LNCaP clone FGC (cell line): ENCODE data around the gene CEBPB.

Source experiments
- DNase-seq: peaks from one replicate; pipeline ENCODE4 v3.0.0-alpha.2; 2011; ENCODE audit warnings: low read depth
- H3K4me3 ChIP-seq: 2 replicates; pipeline ENCODE4 v1.5.1; 2011; ENCODE audit warnings: mild to moderate bottlenecking, low read depth, low read length, control low read depth
- TF ChIP-seq, protein P1 (sequence below): IDR thresholded peaks from 2 replicates; pipeline ENCODE4 v1.5.1; 2012; ENCODE audit warnings: mild to moderate bottlenecking; ENCODE audit not compliant: control insufficient read depth, insufficient read depth; ENCODE audit errors: extremely low read depth

Gene CEBPB

DNA sequence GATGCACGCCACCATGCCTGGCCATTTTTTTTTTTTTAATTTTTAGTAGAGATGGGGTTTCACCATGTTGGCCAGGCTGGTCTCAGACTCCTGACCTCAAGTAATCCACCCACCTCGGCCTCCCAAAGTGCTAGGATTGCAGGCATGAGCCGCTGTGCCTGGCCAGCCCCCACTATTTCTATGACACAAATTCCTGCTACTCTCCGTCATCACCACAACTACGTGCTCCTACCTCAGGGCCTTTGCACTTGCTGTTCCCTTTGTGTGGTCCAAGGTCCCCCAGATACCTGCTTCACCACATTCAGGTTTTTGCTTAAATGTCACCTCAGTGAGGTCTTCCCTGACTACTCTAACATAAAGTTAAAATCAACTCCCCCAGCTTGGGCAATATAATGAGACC, 5.2 kb upstream of the CEBPB start:
- TF ChIP-seq, protein P1, sequence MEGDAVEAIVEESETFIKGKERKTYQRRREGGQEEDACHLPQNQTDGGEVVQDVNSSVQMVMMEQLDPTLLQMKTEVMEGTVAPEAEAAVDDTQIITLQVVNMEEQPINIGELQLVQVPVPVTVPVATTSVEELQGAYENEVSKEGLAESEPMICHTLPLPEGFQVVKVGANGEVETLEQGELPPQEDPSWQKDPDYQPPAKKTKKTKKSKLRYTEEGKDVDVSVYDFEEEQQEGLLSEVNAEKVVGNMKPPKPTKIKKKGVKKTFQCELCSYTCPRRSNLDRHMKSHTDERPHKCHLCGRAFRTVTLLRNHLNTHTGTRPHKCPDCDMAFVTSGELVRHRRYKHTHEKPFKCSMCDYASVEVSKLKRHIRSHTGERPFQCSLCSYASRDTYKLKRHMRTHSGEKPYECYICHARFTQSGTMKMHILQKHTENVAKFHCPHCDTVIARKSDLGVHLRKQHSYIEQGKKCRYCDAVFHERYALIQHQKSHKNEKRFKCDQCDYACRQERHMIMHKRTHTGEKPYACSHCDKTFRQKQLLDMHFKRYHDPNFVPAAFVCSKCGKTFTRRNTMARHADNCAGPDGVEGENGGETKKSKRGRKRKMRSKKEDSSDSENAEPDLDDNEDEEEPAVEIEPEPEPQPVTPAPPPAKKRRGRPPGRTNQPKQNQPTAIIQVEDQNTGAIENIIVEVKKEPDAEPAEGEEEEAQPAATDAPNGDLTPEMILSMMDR: no peak
- H3K4me3 ChIP-seq: no peak overlapping the region

DNA sequence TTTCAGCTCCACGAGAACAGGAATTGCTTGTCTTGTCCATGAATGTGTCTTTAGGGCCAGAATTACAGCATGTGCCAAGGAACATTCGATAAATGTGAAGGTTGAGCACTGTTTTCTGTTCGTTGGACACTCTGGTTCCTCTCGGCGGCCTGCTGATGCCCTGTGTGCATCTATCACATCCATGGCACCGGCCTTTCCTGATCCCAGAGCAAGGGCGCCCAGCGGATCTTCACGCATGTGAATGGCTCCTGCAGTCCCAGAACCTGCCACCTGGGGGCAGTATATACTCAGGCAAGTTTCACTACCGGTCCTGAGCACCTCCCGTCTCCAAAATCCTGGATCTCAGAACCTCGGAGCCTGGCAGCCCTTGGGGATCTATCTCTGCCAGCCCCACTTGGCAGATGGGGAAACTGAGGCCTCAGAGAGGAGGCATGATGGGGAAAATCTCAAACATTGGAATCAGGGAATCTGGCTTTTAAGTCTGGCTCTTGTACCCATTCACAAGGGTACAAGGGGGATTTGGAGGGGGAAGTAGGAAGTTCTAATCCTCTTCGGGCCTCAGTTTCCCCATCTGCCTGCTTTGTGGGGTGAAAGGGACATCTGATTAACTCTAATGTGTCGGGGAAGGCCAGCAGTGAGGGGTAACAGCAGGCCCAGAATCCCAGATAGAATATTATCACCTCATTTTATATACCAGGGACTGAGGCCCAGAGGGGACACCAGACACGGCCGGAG, 4.3 kb upstream of the CEBPB start:
- TF ChIP-seq, protein P1: peak; percentile 88
- no peak overlapping the region for H3K4me3 ChIP-seq
- DNase-seq: no peak

More for the DNA sequence above, 5.2 kb upstream of the CEBPB start:
- DNase-seq: no peak

DNA sequence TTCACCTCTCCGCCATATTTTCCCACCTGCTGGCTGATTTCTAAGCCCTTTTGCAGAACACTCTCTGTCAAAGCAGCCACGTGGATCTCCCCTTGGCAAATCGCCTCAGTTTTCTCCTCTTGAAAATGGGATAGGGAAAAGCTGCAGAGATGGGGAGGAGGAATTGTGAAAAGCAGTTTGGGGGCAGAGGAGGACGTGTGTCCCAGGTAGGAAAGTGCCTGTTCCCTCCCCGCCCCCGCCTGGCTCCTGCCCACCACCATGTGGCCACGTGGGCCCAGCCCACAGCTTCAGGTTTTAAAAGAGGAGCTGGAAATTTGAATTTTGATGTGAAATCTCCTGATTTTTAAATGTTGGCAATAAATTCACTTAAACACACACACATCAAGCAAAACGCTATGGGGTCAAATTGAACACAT, 3.6 kb upstream of the CEBPB start:
- DNase-seq: no peak
- TF ChIP-seq, protein P1: no peak
- H3K4me3 ChIP-seq: no peak overlapping the region

DNA sequence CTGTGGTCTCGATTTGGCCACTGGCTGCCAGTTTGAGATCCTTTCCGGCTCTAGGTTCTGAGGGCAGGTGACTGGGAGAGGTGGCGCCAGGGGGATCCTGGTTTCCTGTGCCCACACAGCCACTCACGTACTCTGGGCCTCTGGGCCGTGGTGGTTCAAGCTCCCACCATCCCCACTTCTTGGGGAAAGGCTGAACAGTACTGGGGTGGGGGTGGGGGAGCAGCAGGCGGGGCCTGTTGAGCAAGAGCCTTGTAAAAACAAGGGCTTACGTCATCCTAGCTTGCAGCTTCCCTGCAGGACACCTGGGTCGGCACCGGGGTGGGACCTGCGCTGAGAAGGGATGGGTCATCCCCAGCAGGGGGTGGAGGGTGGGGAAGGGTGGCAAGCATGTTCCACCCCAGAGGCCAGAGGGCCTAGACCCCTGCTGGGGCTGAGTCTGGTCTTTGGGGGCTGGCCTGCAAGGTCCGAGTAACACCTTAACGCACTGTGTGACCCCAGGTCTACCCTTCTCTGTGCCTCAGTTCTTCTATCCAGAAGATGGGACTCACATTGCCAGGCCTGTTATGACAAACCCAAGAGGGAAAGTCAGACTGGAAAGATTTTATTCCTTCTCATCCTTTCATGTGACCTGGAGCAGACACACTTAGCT, 3.1 kb upstream of the CEBPB start:
- DNase-seq: no peak
- H3K4me3 ChIP-seq: no peak overlapping the region
- TF ChIP-seq, protein P1: no peak

DNA sequence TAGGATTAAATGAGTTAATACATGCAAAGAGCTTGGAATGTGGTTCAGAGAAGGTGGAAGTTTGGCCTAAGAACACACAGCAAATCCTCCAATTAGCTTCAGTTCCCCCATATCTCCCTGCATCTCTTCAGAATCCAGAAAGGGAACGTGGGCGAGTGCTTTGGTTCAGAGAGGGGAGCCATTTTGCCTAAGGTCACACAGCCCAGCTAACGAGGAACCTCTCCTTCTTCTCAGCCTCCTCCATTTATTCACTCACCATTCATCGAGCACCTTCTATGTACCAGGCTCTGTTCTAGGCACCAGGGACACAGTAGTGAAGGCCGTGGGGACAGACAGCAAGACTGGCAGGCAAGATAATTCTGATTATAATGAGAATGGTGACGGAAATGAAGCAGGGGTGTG, 2.3 kb upstream of the CEBPB start:
- DNase-seq: no peak
- TF ChIP-seq, protein P1: no peak
- no peak overlapping the region for H3K4me3 ChIP-seq

DNA sequence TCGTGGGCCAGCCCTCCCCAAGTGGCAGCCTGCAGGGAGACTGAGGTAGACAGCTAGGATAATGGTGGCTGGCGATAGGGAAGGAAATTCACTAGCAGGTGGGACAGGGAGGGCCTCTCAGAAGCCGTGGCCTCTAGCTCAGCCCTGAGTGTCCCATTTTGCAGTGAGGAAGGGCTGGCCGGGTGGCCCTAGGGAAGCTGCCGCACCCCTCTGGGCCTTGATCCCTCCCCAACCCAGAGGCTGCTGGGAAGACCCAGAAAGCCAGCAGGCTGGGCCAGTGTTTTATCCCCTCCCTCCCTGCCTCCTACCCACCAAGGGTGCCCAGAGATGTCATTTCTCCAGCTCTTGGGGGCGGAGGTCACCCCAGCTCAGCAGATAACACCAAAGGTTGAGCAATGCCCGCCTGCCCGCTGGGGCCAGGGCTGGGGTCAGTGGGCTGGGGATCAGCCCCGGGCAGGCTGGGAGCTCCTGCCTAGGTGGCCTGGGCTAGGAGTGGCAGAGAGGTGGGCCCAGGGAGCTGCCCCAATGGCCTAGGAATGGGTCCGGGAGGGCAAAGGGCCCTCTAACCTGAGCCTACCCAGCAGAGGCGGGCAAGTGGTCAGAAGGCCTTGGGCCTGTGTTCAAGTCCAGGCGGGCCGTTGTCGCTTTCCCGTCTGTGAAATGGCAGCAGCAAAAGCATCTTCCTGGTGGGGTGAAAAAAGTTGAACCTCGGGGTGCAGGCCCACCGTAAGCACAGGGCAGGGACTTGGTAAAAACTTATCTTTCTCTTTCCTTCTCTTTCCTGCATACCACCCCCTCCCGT, 1.6 kb upstream of the CEBPB start:
- TF ChIP-seq, protein P1: no peak

More for the DNA sequence above, 1.6 kb upstream of the CEBPB start:
- no peak for DNase-seq
- no peak overlapping the region for H3K4me3 ChIP-seq
